CD4-positive, alpha-beta T cell (primary cell): ENCODE results near the gene INO80. TPM values are rescaled to one million over a fixed set of nuclear protein-coding genes. Genes with fewer than 3 reads are reported as not detected.
A peak's percentile ranks its signal among the peaks of the same experiment; 100 is the strongest.

Experiments
- ATAC-seq: fragments of 200-7000 bp; cut with Tn5 transposase; one replicate; pipeline ENCODE4 v1.10.0; 2022; ENCODE audit warnings: mild to moderate bottlenecking; ENCODE audit not compliant: poor library complexity
- CTCF ChIA-PET: fragments of 350-600 bp; sonication (Branson Sonifier 250); formaldehyde crosslinking; loops from one replicate; lab custom pipeline; 2021; ENCODE audit warnings: antibody characterized with exemption, inconsistent platforms; lab: Charles Lee
- POLR2A ChIA-PET: fragments of 350-600 bp; sonication (Branson Sonifier 250); formaldehyde crosslinking; loops from one replicate; lab custom pipeline; 2021; ENCODE audit warnings: antibody characterized with exemption, inconsistent platforms; lab: Charles Lee
- DNase-seq, 14 experiments: peaks; one replicate each; pipeline ENCODE4 v3.0.0-alpha.2; 2013 to 2020; ENCODE audit warnings: mixed read lengths in 2 of 14
- H3K27ac ChIP-seq, 2 donors: one replicate each; pipeline versions ENCODE4 v1.5.1 to v1.7.0; 2013; ENCODE audit warnings: low read length in 2 of 2, low read depth in 1 of 2, mild to moderate bottlenecking in 1 of 2
- H3K27me3 ChIP-seq, 2 experiments: 1 replicate in 1 of 2; 2 replicates in 1 of 2; pipeline versions ENCODE4 v1.6.1 to v1.7.0; 2013; ENCODE audit warnings: low read length in 2 of 2, control low read depth in 1 of 2, mild to moderate bottlenecking in 1 of 2, moderate library complexity in 1 of 2; ENCODE audit not compliant: insufficient read depth in 2 of 2, control insufficient read depth in 1 of 2
- H3K36me3 ChIP-seq: one replicate; pipeline ENCODE4 v1.6.1; 2013; ENCODE audit warnings: low read length, control low read depth; ENCODE audit not compliant: insufficient read depth
- H3K4me1 ChIP-seq: one replicate; pipeline ENCODE4 v1.6.1; 2013; ENCODE audit warnings: low read length, control low read depth; ENCODE audit not compliant: insufficient read depth
- H3K4me3 ChIP-seq: one replicate; pipeline ENCODE4 v1.5.1; 2013; ENCODE audit warnings: mild to moderate bottlenecking, low read length, moderate library complexity
- H3K9me3 ChIP-seq, 2 experiments: 1 replicate in 1 of 2; 2 replicates in 1 of 2; pipeline versions ENCODE4 v1.6.1 to v1.7.0; 2013; ENCODE audit warnings: low read length in 2 of 2, mild to moderate bottlenecking in 2 of 2, control low read depth in 1 of 2, moderate library complexity in 1 of 2; ENCODE audit not compliant: control insufficient read depth in 1 of 2, insufficient read depth in 1 of 2
- H3K27ac Mint-ChIP-seq: one replicate; pipeline ENCODE4 v1.8.0; 2020; ENCODE audit warnings: mixed read lengths
- H3K27me3 Mint-ChIP-seq: one replicate; pipeline ENCODE4 v1.8.0; 2021; ENCODE audit warnings: mixed read lengths
- H3K36me3 Mint-ChIP-seq: one replicate; pipeline ENCODE4 v1.8.0; 2021; ENCODE audit warnings: low read depth, mixed read lengths
- H3K4me1 Mint-ChIP-seq: one replicate; pipeline ENCODE4 v1.8.0; 2021; ENCODE audit warnings: low read depth, mixed read lengths
- H3K4me3 Mint-ChIP-seq: one replicate; pipeline ENCODE4 v1.8.0; 2020; ENCODE audit warnings: mild to moderate bottlenecking, mixed read lengths
- H3K9me3 Mint-ChIP-seq: one replicate; pipeline ENCODE4 v1.8.0; 2020; ENCODE audit warnings: mixed read lengths
- intact Hi-C, 2 experiments: fragments of 100-400 bp; cut with DNase I in 1 of 2; cut with micrococcal nuclease in 1 of 2; formaldehyde crosslinking; loops; one replicate each; pipeline versions ENCODE4 v1.15.1 to v1.9.0; 2023 to 2025; cut with DNase I, micrococcal nuclease
- total RNA-seq, 174 experiments: library from RNA in 2 of 174; stranded (reverse) in 2 of 174; gene quantifications; one replicate each; pipeline ENCODE4 v1.2.3 and lab custom pipeline; 2021 to 2026
- TF ChIP-seq, protein P1 (sequence below): fragments of 200-600 bp; IDR thresholded peaks from one replicate; pipeline ENCODE4 v1.8.0; 2022; ENCODE audit warnings: antibody characterized with exemption, mild to moderate bottlenecking

INO80 gene
- total RNA-seq, 2 experiments from 2014 or later: 20.3 to 22.9 TPM

DNA sequence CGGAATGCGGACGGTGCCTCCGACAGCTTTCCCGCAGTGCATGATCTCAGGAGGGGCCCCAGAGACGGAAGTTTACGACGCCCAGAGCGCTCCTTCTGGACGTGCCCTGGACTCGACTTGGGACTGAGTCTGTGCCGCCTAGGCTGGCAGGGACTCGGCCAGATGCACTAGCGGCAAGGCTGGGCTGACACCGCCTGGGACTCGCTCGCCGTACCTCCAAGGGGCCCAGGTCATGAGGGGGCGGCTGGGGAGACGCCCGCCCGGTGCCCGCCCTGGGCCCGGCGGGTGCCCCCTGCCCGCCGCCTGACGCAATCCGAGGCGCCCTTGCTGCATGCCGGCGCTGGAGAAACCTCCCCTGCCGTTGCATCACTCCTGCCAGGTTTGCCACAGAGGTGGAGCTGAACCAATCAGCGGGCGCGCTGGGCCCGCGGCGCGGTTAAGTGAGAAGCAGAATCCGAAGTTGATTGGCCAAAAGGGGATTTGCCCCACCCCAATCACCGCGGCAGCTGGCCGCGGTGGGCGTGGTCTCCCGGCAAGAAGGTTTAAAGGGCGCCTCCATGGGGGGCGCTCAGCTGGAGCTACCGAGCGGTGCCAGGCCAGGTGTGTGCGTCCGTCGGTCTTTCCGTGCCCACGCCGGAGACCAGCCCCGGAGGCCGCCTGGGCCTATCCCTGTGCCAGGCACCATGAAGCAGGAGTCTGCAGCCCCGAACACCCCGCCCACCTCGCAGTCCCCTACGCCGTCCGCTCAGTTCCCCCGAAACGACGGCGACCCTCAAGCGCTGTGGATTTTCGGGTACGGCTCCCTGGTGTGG, 163.0 kb downstream of the INO80 start, which contains the start of gene CHAC1:
TSS of gene CHAC1 (plus strand) at position 571 of the 812 bp plus-strand sequence. CDS start at position 684, 113 bp downstream.
- H3K27ac Mint-ChIP-seq: peak within 1 kb of the TSS; percentile 82
- H3K4me1 Mint-ChIP-seq: peaks cover 10% of the 10 kb centered on the region
- intact Hi-C loops: loop anchor here (1.0 to 10.0 kb wide), 7 partner anchors 11 to 452 kb away; partner anchors contain the start of genes CHP1 (in 1 of the 2), EXD1 (in 1 of the 2), INO80 (in 1 of the 2) and KNL1 (in 1 of the 2)
- H3K9me3 Mint-ChIP-seq: no peaks in the 10 kb centered on the region
- ChIA-PET CTCF (interaction anchor here (0.5 to 4.5 kb wide), 7 partner anchors 11 to 206 kb away, joined by 3 to 37 read pairs (median 4); partner anchors contain the start of gene VPS18), POLR2A (interaction anchor here (0.8 to 3.6 kb wide), 11 partner anchors 12 to 388 kb away, joined by 3 to 55 read pairs (median 3); partner anchors contain the start of genes CCDC32, CHP1, EXD1 and INO80)
- no peaks in the 10 kb centered on the region for H3K27me3 Mint-ChIP-seq
- peak; percentile 96 for ATAC-seq
- peaks cover 9% of the 10 kb centered on the region for H3K36me3 Mint-ChIP-seq
- Histone ChIP-seq H3K9me3 (no peaks in the 10 kb centered on the region), H3K4me1 (peaks cover 18% of the 10 kb centered on the region), H3K27me3 (peaks cover 0 to 4% of the 10 kb centered on the region in 2 experiments), H3K4me3 (peak within 1 kb of the TSS; percentile 81), H3K27ac (no peak within 1 kb of the TSS), H3K36me3 (no peaks in the 10 kb centered on the region)
- peak within 1 kb of the TSS; percentile 96 for H3K4me3 Mint-ChIP-seq
- peak; percentile 87 to 98 (median 93) for DNase-seq
- TF ChIP-seq, protein P1, sequence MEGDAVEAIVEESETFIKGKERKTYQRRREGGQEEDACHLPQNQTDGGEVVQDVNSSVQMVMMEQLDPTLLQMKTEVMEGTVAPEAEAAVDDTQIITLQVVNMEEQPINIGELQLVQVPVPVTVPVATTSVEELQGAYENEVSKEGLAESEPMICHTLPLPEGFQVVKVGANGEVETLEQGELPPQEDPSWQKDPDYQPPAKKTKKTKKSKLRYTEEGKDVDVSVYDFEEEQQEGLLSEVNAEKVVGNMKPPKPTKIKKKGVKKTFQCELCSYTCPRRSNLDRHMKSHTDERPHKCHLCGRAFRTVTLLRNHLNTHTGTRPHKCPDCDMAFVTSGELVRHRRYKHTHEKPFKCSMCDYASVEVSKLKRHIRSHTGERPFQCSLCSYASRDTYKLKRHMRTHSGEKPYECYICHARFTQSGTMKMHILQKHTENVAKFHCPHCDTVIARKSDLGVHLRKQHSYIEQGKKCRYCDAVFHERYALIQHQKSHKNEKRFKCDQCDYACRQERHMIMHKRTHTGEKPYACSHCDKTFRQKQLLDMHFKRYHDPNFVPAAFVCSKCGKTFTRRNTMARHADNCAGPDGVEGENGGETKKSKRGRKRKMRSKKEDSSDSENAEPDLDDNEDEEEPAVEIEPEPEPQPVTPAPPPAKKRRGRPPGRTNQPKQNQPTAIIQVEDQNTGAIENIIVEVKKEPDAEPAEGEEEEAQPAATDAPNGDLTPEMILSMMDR: peak; percentile 20

DNA sequence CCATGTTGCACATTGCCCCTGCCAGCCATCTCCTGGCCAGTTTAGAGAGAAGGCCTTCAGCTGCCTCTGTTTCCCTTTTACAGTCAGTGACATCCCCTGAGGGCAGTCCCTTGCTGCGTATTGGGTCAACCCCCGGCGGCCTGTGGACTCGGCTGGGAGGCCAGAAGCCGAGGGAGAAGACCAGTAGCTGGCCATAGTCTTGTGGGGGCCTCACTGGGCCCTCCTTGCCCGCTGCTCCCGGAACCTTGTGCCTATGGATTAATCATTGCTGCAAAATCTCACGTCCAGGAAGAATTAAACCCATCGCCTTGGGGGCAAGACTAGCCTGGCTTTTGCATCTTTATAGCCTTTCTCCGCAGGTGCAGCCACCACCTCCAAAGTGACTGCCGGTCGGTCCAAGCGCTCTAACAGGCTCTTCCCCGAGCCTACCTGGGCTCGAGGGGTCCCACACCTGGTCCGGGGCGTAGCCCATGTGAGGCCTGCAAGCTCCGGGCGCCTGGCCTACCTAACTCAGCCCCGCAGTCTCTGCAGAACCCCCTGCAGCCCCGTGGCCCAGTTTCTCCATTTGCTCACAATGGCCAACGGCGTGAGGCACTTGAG, 163.7 kb downstream of the INO80 start:
- Mint-ChIP-seq H3K4me1 (peaks cover 10% of the 10 kb centered on the region), H3K9me3 (no peaks in the 10 kb centered on the region), H3K4me3 (peak overlapping the region; percentile 78), H3K27me3 (no peaks in the 10 kb centered on the region), H3K36me3 (peaks cover 9% of the 10 kb centered on the region), H3K27ac (no peak overlapping the region)
- H3K4me1 ChIP-seq: peaks cover 18% of the 10 kb centered on the region
- intact Hi-C loops: loop anchor here in 1 of 2 experiments (5.0 to 10.0 kb wide), 6 partner anchors 48 to 452 kb away; partner anchors contain the start of genes CHP1, EXD1, INO80 and KNL1
- POLR2A ChIA-PET: interaction anchor here (1.0 to 3.6 kb wide), 5 partner anchors 11 to 164 kb away, joined by 3 to 55 read pairs (median 5); partner anchors contain the start of genes INO80 and VPS18
- H3K27ac ChIP-seq: no peak overlapping the region
- CTCF ChIA-PET: interaction anchor here (0.8 to 4.5 kb wide), 7 partner anchors 11 to 93 kb away, joined by 3 to 37 read pairs (median 4); partner anchors contain the start of gene VPS18
- ATAC-seq: no peak
- H3K36me3 ChIP-seq: no peaks in the 10 kb centered on the region
- TF ChIP-seq, protein P1: no peak
- peak overlapping the region; percentile 81 for H3K4me3 ChIP-seq
- H3K27me3 ChIP-seq: peaks cover 0 to 4% of the 10 kb centered on the region in 2 experiments
- no peak for DNase-seq
- no peaks in the 10 kb centered on the region for H3K9me3 ChIP-seq

DNA sequence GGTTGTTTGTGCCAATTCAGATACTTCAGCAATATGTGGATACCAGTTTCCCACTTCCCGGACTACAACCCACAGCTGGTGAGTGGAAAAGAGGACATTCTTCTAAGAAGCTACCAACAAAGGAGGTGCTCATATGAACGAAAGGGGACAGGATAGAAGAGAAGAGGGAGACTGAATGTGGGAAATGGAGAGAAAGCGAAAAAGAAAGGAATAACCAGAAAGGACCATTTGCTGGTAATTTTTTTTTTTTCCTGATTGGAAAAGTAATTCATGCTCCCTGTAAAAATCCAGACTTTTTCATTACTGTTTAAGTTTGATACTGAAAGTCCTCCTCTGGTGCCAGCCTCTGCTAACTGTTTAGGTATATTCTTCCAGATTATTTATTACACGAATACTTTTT, 164.3 kb downstream of the INO80 start:
- Mint-ChIP-seq H3K27me3 (no peaks in the 10 kb centered on the region), H3K4me1 (peaks cover 10% of the 10 kb centered on the region), H3K4me3 (peak overlapping the region; percentile 61), H3K9me3 (no peaks in the 10 kb centered on the region), H3K27ac (no peak overlapping the region), H3K36me3 (peaks cover 9% of the 10 kb centered on the region)
- Histone ChIP-seq H3K4me3 (no peak overlapping the region), H3K9me3 (no peaks in the 10 kb centered on the region), H3K27ac (no peak overlapping the region), H3K4me1 (peaks cover 18% of the 10 kb centered on the region), H3K27me3 (peaks cover 0 to 4% of the 10 kb centered on the region in 2 experiments), H3K36me3 (no peaks in the 10 kb centered on the region)
- ATAC-seq: no peak
- intact Hi-C loops: loop anchor here in 1 of 2 experiments (5.0 to 10.0 kb wide), 6 partner anchors 47 to 453 kb away; partner anchors contain the start of genes CHP1, EXD1, INO80 and KNL1
- TF ChIP-seq, protein P1: no peak
- CTCF ChIA-PET: interaction anchor here (0.7 to 4.5 kb wide), 4 partner anchors 10 to 306 kb away, joined by 3 to 37 read pairs (median 12); partner anchors contain the start of gene VPS18
- POLR2A ChIA-PET: interaction anchor here (3.6 kb wide), 1 partner anchor 10 kb away, joined by 55 read pairs; no protein-coding TSS in a partner anchor
- no peak for DNase-seq
